RKO (cell line): Measurements from ENCODE around the gene USP15.
"Not testable (repeated sequence)": the region's sequence is repeated elsewhere in the genome, so short reads cannot be mapped to it uniquely, and the experiment has no call there.

ENCODE experiments used
- DNase-seq: peaks from one replicate; pipeline ENCODE4 v3.0.0-alpha.2; 2016; ENCODE audit warnings: low spot score

USP15 gene

GRCh38 chr12:62328296-62328921 is 68.2 kb downstream of the USP15 start:
- no peak for DNase-seq

- DNase-seq, result no peak
These were observed 71.1 kb downstream of the USP15 start for GRCh38 chr12:62331306-62331705.

GRCh38 chr12:62332598-62332997 is 72.4 kb downstream of the USP15 start:
- peak; percentile 49 for DNase-seq

- no peak for DNase-seq
These were observed 74.9 kb downstream of the USP15 start for GRCh38 chr12:62335057-62335456.

- no peak for DNase-seq
These were observed 75.6 kb downstream of the USP15 start for GRCh38 chr12:62335796-62336195.

GRCh38 chr12:62337643-62338042 is 77.4 kb downstream of the USP15 start:
- not testable (repeated sequence) for DNase-seq

- not testable (repeated sequence) for DNase-seq
These were observed 82.6 kb downstream of the USP15 start for GRCh38 chr12:62342614-62343303.

- not testable (repeated sequence) for DNase-seq
These were observed 83.3 kb downstream of the USP15 start for GRCh38 chr12:62343304-62344120.

GRCh38 chr12:62344731-62345556 is 84.7 kb downstream of the USP15 start:
- DNase-seq, result not testable (repeated sequence)

- DNase-seq, result no peak
These were observed 85.5 kb downstream of the USP15 start for GRCh38 chr12:62345667-62346066.

- no peak for DNase-seq
These were observed 86.6 kb downstream of the USP15 start for GRCh38 chr12:62346817-62347216.

GRCh38 chr12:62347922-62348650 is 87.9 kb downstream of the USP15 start:
- DNase-seq, result peak; percentile 25

- DNase-seq, result no peak
These were observed 90.3 kb downstream of the USP15 start for GRCh38 chr12:62350554-62350953.

- DNase-seq, result no peak
These were observed 91.1 kb downstream of the USP15 start for GRCh38 chr12:62351326-62351725.

GRCh38 chr12:62361048-62361447 is 100.8 kb downstream of the USP15 start:
- DNase-seq, result no peak

- DNase-seq, result no peak
These were observed 103.3 kb downstream of the USP15 start for GRCh38 chr12:62363506-62363905.

- not testable (repeated sequence) for DNase-seq
These were observed 104.5 kb downstream of the USP15 start for GRCh38 chr12:62364697-62365096.

- not testable (repeated sequence) for DNase-seq
These were observed 105.6 kb downstream of the USP15 start for GRCh38 chr12:62365846-62366245.

- DNase-seq, result not testable (repeated sequence)
These were observed 108.4 kb downstream of the USP15 start for GRCh38 chr12:62368430-62369223.

GRCh38 chr12:62370189-62370588 is 110.0 kb downstream of the USP15 start:
- DNase-seq, result no peak
